GM19025 (cell line): Measurements from ENCODE around the gene PLOD3.

Experiments used
- ATAC-seq: cut with Tn5 transposase; IDR thresholded peaks from one replicate; pipeline ENCODE4 v1.9.1; 2021; ENCODE audit warnings: mild to moderate bottlenecking, low read depth, moderate library complexity; ENCODE audit not compliant: unreplicated experiment

PLOD3 gene

DNA sequence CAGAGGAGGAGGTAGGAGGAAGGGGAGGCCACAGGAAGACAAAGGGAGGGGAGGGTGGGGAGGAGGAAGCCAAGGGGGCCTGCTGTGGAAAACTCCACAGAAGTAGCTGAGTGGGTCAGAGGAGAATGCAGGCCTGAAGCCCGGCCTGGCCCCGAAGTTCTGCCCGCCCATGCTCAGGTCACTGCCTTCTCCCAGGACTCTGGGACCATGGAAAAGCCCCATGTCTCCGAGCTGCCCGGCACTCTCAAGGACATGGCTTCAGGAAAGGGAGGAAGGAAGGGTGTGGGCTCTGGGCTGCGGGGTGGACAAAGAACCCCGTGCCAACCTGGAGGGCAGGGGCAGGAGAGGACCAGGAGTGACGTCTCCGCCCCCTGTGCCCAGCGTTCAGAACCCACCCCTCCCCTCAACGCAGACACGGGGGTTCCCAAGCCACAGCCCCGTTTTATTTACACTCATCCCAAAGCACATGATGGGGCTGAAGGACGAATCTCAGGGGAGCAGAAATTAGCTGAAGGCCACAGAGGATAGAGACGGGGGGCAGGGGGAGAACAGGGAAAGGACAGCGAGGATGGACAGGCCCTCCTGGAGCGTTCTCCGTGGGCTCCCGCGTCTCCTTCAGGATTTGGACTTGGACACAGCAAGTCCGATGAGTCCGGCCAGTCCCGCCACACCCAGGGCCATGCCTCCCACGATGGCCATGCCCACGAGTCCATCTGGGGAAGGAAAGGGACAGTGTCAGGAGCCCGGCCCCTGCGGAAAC lies 22.0 kb upstream of the PLOD3 start:
- ATAC-seq = no peak

DNA sequence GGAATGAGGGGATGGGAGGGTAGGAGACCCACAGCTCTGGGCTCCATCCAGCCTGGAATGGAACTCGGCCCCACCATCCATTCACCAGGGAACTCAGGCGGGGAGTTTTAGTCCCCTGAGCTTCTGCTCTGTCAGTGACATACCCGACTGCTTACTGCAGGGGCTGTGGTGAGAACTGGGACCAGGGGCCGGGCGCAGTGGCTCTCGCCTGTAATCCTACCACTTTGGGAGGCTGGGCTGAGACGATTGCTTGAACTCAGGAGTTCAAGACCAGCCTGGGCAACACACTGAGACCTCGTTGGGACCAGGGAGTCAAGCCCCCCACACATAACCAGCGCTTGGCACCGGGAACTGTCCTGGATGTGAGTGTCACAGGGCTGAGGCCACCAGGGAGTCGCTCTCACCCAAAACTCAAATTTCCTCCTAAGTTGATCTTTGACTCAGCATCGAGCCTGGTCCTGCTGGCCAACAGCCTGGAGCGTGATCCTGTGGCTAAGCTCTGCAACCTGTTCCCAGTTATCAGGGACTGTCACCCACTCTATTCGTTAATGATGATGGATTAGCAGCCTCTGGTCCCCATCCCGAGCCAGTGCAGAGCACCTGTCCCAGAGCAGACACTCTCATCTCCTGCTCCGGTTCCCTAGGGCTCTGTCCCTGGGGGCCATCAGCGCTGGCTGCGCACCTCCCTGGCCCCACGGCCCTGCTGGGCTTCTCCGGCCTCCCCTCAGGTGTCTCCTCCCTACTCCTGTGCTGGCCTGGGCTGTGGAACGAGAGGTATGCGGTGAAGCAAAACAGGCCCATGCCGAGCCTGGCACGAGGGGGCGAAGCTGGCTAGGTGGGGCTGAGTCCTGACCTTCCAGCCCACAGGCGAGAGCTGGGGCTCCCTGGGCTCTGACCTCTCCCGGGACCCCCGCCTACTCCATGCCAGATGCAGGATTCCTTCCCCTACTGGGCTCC lies 21.1 kb upstream of the PLOD3 start:
- no peak for ATAC-seq

DNA sequence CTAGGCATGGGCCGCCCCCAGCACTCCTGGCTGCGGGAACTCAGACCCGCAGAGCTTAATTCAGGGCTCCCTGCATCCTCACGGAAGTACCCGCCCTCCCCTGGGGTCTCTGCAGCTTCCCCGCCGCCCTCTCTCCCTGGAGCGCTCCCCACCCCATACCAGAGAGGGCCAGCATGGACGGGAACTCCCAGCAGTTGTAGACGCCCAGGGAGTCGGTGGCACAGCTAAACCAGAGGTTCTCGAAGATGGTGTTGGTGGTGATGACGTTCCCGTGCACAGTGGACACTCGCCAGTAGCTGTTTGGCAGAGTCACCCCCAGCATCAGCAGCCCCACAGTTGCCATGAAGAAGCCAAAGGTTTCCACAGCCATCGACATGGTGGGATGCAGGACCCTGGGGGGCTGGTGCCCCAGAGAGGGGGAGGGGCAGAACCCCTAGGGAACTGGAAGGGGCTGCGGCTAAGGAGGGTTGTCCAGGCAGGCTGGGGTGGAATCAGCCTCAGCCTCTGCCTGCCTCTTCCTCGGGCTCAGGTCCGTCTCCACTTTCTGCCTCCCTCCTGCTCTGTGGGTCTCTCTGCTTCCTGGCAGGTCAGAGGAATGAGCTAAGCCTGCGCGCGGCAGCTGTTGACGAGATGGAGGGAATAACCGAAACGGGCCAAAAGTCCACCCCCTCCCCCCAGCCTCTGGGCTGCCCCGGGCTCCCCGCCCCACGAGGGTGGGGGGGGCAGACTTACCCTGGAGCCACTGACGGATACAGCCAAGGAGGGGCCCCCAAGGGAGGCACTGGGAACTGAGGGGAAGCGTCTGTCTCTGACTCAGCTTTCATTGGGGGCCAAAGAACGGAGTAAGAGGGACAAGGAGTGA lies 20.1 kb upstream of the PLOD3 start, which contains the start of gene CLDN15:
TSS of gene CLDN15 (minus strand) at position 597 of the 862 bp plus-strand sequence. CDS start at position 376, 221 bp downstream.
- no peak for ATAC-seq

DNA sequence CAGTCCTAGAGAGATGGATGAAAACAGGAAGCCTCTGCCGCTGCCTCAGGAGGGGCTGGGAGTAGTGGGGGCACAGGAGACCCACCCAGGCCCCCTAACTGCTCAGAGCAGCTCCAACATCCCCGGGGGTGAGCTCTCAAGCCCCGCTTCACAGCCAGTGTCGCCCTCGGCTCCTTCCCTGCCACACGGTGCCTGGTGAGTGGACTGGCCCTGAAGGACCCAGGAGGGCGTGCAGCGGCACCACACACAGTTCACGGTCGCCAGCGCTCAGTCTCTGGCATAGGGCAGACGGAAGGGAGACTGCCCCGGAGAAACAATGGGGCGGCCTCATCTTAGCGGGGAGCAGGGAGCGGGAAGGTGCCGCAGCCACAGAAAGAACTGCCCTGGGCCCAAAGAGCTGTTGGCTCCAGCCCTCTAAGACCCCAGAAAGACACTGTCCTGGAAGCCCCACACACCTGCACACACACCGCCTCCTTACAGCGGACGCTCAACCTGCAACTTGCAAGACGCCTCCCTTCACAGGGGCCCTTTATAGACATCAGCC lies 19.0 kb upstream of the PLOD3 start:
- ATAC-seq = no peak

DNA sequence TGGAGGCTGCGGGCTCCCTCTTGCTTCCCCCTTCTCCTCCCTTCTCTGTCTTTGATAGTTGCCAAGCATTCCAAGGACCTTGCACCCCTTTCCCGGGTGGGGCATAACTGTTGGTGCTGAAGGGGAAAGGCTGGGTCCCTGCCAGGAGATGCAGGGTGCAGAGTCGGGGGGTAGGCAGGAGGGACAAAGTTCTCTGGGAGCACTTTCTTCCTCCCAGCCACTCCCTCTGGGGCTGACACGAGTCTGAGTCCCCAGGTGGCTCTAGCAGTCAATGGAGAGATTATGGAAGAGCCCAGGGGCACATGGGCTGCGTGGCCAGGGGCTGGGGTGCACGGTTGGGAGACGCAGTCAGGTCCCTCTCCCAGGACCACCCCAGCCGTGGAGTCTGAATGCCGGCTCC lies 18.1 kb upstream of the PLOD3 start:
- no peak for ATAC-seq

DNA sequence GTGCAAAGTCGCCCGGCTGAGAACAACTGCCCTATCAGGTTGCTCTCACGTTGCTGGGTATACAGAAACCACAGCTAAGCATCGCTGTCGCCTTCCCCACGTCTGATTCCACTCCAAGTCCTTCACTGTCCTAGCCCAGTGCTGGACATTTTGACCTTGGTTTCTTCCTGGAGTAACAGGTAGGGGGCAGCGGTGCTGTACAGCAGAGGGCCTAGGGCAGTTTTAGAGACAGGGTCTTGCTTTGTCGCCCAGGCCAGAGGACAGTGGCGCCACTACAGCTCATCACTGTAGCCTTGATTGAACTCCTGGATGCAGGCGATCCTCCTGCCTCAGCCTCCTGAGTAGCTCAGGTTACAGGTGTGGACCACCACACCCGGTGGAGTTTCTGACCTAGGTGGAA lies 17.7 kb upstream of the PLOD3 start:
- ATAC-seq = no peak

DNA sequence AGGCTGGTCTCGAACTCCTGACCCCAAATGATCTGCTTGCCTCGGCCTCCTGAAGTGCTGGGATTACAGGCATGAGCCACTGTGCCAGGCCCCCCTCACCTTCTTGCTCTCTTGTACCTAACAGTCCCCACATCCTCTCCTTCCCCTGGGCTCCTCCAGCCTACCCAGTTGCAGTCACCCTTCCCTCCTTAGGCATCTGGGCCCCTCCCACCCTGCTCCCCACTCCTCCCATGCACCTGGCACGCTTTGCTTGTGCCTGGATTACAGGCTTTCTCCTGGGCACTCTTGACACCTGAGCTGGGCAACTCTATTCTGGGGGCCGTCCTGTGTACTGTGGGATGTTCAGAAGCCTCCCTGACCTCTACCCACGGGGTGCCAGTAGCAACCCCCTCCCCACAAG lies 17.3 kb upstream of the PLOD3 start:
- ATAC-seq = no peak

DNA sequence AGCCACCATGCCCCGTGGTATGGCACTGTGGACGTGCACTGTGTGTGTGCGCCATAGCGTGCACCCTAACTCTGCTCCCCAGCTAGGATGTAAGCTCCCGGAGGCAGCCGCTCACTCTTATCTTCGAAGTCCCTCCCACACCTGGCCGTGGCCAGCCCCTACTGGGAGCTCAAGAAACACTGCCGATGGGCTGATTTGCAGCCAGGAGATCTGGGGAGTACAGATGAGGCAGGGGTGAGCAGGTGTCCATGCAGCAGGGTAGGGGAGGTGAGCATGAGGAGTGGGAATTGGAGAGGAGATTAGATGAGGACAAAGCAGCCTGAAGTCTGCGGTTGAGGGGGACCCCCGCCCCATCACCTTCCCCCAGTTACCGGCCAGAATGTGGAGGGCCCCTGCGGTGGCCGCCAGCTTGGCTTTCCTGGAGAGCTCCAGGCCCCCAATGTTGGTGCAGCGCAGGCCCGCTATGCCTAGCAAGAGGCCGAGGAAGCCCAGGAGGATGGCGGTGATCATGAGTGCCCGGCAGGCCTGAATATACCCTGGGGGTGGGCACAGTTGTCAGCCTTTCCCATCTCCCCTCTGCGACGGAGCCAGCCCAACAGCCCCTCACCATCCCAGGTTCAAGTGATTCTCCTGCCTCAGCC lies 16.6 kb upstream of the PLOD3 start:
- no peak for ATAC-seq

DNA sequence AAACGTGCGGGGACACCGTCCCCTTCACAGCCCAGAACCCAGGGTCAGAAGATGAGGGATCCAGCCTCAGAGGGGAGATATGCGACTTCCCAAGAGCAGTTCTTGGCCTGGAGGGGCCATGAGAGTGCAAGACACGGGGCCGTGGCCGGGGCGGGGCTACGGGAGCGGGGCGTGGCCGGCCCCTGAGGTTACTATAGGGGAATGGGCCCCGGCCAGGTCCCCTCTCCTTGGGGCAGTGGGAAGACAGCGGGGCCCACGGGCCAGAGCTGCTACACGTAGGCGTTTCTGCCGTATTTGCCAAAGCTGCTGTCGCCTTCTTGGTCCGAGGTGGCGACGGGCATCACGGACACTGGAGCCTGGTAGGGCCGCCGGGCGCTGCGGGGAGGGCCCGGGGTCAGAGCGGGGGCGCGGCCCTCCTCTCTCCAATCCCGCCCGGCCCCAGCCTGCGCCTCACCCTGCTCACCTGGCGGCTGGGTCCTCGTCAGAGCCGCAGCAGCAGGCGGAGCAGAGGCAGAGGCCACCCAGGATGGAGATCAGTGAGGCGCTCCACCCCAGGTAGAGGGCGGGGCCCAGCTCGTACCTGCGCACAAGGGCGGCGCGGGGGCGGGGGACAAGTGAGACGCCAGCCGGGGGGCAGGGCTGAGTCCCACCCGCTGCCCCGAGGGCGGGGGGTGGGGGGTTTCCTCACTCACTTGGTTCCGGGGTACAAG lies 14.9 kb upstream of the PLOD3 start:
- no peak for ATAC-seq

DNA sequence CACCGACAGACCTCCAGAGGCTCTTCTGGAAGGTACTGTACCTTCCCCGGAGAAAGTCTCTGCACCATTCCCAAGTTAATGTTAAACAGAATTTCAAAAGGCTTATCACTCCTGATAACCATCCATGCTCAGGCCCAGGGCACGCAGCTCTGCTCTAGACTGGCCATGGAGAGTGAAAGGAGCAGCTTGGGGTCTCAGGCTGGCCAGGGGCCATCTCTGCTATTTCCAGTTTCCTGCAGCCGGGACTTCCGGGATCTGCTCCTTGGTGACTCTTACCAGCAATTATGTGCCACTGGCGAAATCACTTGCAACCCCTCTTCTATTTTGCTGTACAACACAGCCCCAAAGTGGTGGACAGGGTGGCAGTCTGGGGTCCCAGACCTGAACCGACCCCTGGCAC lies 14.3 kb upstream of the PLOD3 start:
- ATAC-seq = no peak

DNA sequence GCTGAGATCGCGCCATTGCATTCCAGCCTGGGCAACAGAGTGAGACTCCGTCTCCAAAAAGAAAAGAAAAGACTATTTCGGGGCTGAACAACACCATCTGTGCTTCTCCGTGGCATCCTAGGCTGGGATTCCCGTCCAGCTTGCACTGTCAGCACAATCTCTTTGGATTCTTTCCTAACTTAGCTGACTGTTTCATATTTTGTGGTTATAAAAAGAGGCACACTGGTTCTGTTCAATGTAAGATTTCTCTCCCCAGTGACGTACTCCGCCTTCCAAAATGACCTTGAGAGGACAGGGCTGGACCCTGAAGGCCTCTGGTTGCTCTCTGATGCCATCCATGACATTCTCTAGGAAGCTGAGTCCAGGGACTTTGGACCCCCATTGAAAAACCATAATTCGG lies 9.3 kb upstream of the PLOD3 start:
- no peak for ATAC-seq

DNA sequence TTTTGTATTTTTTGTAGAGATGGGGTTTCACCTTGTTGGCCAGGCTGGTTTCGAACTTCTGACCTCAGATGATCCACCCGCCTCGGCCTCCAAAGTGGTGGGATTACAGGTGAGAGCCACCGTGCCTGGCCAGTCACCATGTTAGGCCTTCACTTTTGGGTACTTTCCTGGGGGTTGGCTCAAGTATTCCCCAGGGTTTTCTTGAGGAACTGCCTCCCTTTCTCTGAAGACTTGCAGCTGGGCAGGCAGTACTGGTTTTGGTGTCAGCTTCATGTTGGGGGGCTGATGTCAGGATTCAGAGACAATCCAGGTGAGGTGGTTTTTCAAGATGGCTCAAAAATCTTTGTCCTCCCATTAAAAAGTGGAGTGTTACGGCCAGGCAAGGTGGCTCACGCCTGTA lies 8.3 kb upstream of the PLOD3 start:
- ATAC-seq = no peak

DNA sequence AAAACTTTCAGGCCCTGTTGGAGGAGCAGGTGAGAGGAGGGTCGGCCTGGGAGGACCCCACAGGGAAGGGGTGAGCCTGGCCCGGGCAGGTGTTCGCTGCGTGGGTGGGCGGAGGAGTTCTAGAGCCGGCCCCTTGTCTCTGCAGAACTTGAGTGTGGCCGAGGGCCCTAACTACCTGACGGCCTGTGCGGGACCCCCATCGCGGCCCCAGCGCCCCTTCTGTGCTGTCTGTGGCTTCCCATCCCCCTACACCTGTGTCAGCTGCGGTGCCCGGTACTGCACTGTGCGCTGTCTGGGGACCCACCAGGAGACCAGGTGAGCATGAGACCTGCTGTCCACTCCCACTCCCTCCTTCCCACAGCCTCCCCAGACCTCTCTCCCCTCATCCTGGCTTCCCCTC lies 6.1 kb upstream of the PLOD3 start:
- no peak for ATAC-seq

DNA sequence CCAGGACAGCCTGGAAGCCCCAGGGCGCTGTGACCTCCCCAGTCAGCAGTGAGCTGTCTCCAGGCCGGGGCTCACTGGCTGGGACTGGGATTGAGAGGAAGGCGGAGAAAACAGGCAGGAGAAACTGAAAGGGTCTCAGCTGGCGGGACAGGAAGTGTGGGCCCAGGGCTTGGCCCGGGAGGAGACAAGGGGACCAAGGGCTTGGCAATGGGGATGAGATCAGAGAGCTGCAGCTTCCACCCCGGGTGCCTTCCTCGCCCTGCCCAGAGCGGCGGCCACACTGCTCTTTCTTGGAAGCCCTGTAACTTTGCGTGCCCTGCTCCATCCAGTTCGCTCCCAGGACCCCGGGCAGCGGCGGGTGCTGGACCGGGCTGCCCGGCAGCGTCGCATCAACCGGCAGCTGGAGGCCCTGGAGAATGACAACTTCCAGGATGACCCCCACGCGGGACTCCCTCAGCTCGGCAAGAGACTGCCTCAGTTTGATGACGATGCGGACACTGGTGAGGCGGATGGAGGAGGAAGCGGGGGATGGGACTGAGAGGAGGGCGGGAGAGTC lies 5.0 kb upstream of the PLOD3 start:
- ATAC-seq = no peak

DNA sequence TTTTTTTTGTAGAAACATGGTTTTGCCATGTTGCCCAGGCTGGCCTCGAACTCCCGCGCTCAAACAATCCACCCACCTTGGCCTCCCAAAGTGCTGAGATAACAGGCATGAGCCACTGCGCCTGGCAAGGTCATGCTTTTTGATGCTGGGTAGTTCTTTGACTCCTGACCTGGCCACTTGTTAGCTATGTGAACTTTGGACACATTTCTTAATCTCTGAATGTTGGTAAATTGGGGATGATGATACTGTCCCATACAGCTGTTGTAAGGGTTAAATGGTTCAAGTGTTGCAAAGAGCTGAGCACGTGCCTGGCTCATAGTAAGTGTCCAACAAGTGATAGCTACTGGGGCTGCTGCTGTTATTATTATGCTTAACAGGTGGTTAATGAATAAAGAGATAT lies 2.9 kb upstream of the PLOD3 start:
- no peak for ATAC-seq

DNA sequence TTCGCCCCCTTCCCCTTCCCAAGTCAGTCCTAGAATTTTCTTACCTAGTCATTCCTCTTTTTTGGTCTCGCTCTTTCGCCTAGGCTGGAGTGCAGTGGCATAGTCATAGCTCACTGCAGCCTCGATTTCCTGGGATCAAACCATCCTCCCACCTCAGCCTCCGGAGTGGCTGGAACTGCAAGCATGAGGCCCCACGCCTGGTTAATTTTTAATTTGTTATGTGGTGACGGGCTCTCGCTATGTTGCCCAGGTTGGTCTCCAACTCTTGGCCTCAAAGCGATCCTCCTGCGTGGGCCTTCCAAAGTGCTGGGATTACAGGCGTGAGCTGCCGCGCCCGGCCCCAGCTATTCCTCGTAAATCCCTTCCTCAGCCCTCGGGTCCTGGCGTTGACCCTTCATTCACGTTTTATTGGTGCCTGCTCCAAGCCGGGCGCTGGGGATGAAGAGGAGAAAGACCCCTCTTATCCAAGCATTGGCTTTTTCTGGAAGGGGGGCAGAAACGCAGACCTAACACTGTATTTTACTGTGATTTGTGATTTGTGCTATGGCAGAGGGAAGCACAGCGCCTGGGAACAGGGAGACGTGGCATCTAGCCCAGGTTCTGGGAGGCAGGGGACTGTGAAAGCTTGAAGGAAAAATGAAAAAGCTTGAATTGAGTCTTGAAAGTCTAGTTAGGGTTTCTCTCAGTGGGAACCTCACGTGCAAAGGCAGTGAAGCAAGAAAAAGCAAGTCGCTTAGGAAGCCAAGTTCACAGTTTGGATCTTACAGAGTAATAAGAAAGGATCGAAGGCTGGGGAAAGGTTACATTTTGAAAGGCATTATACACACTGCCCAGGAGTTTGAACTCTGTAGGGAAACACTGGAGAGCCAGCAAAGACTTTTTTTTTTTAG lies 1.1 kb upstream of the PLOD3 start:
- peak; percentile 7 for ATAC-seq

DNA sequence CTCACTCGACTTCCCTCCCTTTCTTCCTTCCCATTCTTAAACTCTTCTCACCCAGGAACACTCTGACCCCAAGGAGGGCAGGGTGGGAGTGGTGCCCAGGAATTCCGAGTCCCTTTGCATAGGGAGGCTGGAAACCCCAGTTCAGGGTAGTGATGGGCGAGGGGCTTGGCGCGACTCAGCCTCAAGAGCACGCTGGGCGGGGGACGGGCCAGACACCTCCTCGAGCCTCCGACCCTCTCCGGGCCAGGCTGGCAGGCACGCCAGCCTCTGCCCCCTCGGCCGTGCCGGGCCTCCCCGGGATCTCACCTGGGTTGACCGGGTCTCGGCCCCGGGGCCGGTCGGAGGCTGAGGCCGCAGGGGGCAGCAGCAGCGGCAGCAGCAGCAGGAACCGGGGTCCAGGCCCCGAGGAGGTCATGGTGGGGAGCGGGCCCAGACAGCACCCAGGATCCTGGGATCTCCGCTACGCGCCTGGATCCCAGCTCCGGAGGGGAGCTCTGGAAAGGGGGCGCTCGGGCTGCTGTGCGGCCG lies 457 bp downstream of the PLOD3 start:
- peak; percentile 6 for ATAC-seq
